Measurements from ENCODE around the gene RPL22. TPM values are rescaled to one million over a fixed set of nuclear protein-coding genes. Genes with fewer than 3 reads are reported as not detected.
"Not testable (repeated sequence)": the region's sequence is repeated elsewhere in the genome, so short reads cannot be mapped to it uniquely, and the experiment has no call there.

Gene RPL22
- total RNA-seq, 1 experiment from 2014 or later: 441 TPM

DNA sequence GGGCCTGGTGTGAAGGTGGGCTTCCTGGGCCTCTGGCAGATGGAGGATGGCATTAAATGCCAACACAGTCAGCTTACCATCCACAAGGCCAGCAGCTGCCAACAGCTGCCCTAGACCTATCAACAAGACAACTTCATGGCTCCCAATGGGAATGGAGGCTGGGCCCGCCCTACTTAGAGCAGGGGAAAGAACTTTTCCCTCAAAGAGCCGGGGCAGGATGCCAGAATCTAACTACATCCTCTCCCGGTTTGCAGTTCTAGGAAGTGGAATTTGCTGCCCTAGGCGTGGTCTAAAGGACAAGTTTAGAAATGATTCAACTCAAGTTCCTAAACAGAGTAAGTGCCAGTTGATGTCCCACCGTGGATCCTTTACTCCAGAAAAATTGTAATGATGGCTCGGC lies 23.2 kb upstream of the RPL22 start (continued):
- TF ChIP-seq CBFB (CRISPR knock-in tag; IDR thresholded peaks at IDR 0.05; ENCODE audit: low read depth): no peak
- no peak for TF ChIP-seq ZNF263 (CRISPR knock-in tag; IDR thresholded peaks at IDR 0.05; ENCODE audit: low read depth)
- TF ChIP-seq IRF1 (CRISPR knock-in tag; IDR thresholded peaks at IDR 0.05): no peak
- TF ChIP-seq GRHL2 (CRISPR knock-in tag; IDR thresholded peaks at IDR 0.05; ENCODE audit: insufficient replicate concordance, severe bottlenecking): no peak
- no peak for TF ChIP-seq FOXP4 (CRISPR knock-in tag; IDR thresholded peaks at IDR 0.05)
- TF ChIP-seq ZNF416 (CRISPR knock-in tag; IDR thresholded peaks at IDR 0.05): no peak
- TF ChIP-seq ELF4 (CRISPR knock-in tag; IDR thresholded peaks at IDR 0.05; ENCODE audit: low read depth): no peak
- TF ChIP-seq NR3C1 (CRISPR knock-in tag; conservative IDR thresholded peaks at IDR 0.05; ENCODE audit: low read depth): no peak
- no peak for TF ChIP-seq SP1 (CRISPR knock-in tag; conservative IDR thresholded peaks at IDR 0.05)

GRCh38 chr1:6221210-6221784 lies 21.9 kb upstream of the RPL22 start:
- H3K27ac Mint-ChIP-seq: peak overlapping the region; percentile 40; the same call in 1 of the 2 replicates
- TF ChIP-seq, protein P1, sequence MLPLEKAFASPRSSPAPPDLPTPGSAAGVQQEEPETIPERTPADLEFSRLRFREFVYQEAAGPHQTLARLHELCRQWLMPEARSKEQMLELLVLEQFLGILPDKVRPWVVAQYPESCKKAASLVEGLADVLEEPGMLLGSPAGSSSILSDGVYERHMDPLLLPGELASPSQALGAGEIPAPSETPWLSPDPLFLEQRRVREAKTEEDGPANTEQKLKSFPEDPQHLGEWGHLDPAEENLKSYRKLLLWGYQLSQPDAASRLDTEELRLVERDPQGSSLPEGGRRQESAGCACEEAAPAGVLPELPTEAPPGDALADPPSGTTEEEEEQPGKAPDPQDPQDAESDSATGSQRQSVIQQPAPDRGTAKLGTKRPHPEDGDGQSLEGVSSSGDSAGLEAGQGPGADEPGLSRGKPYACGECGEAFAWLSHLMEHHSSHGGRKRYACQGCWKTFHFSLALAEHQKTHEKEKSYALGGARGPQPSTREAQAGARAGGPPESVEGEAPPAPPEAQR (CRISPR knock-in tag; IDR thresholded peaks at IDR 0.05): no peak
- no peak for TF ChIP-seq ARID4B (CRISPR knock-in tag; IDR thresholded peaks at IDR 0.05; ENCODE audit: borderline replicate concordance)

DNA sequence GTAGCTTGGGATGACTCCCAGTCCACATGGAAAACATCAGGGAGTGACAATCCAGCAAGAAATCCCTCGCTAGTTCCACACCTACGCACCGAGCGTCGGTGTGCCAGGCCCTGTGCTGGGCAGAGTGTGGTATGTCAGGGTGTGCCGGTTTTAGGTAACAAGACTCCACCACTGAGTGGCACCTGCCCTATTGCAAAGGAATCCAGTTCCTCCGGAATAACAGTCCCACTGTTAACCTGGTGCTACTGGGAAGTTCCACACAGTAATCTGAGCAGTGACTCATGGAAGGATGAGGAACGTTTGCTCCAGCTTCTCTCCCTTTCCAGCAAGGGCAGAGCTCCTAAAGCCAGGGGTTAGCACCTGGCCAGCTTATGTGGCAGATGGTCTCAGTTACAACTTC lies 20.8 kb upstream of the RPL22 start:
- ChIA-PET CTCF (interaction anchor here (0.7 to 5.4 kb wide), 3 partner anchors 10 to 128 kb away, joined by 3 to 39 read pairs (median 11); partner anchors contain the start of gene RNF207), POLR2A (interaction anchor here (0.7 to 1.3 kb wide), 2 partner anchors 15 to 187 kb away, joined by 3 read pairs; no protein-coding TSS in a partner anchor)
- H3K27ac Mint-ChIP-seq: peak overlapping the region; percentile 38; the same call in 1 of the 2 replicates

More at GRCh38 chr1:6221210-6221784, 21.9 kb upstream of the RPL22 start:
- CTCF ChIA-PET: interaction anchor here (5.4 kb wide), 1 partner anchor 16 kb away, joined by 39 read pairs; the partner anchor contains the start of gene RNF207
- ATAC-seq: no peak
- Mint-ChIP-seq H3K36me3 (peaks cover 36% of the 10 kb centered on the region), H3K4me3 (no peak overlapping the region), H3K9me3 (no peaks in the 10 kb centered on the region), H3K4me1 (no peaks in the 10 kb centered on the region), H3K27me3 (ENCODE audit: low read depth) (no peaks in the 10 kb centered on the region)
- DNase-seq (ENCODE audit: low spot score): no peak
- POLR2A ChIA-PET: no interaction called here

GRCh38 chr1:6219641-6220040 lies 20.2 kb upstream of the RPL22 start:
- H3K27ac Mint-ChIP-seq; H3K9me3 Mint-ChIP-seq; ATAC-seq; H3K4me3 Mint-ChIP-seq; H3K27me3 Mint-ChIP-seq (ENCODE audit: low read depth); H3K4me1 Mint-ChIP-seq; DNase-seq (ENCODE audit: low spot score): not testable (repeated sequence)
- H3K36me3 Mint-ChIP-seq: peaks cover 20% of the 10 kb centered on the region
- CTCF ChIA-PET: interaction anchor here (3.0 to 5.4 kb wide), 2 partner anchors 9 to 14 kb away, joined by 11 to 39 read pairs; partner anchors contain the start of gene RNF207
- POLR2A ChIA-PET: interaction anchor here (1.3 kb wide), 1 partner anchor 15 kb away, joined by 3 read pairs; no protein-coding TSS in a partner anchor

More for the DNA sequence above, 20.8 kb upstream of the RPL22 start:
- H3K9me3 Mint-ChIP-seq: no peaks in the 10 kb centered on the region
- no peak overlapping the region for H3K4me3 Mint-ChIP-seq
- H3K27me3 Mint-ChIP-seq (ENCODE audit: low read depth): no peaks in the 10 kb centered on the region
- no peak for TF ChIP-seq TEAD1 (CRISPR knock-in tag; IDR thresholded peaks at IDR 0.05)
- TF ChIP-seq RORB (CRISPR knock-in tag; IDR thresholded peaks at IDR 0.05): no peak
- TF ChIP-seq ETV6 (CRISPR knock-in tag; IDR thresholded peaks at IDR 0.05): no peak
- no peak for TF ChIP-seq ZNF138 (CRISPR knock-in tag; conservative IDR thresholded peaks at IDR 0.05)
- TF ChIP-seq CBFB (CRISPR knock-in tag; IDR thresholded peaks at IDR 0.05; ENCODE audit: low read depth): no peak
- no peak for TF ChIP-seq CREB1 (CRISPR knock-in tag; IDR thresholded peaks at IDR 0.05)
- TF ChIP-seq, protein P2, sequence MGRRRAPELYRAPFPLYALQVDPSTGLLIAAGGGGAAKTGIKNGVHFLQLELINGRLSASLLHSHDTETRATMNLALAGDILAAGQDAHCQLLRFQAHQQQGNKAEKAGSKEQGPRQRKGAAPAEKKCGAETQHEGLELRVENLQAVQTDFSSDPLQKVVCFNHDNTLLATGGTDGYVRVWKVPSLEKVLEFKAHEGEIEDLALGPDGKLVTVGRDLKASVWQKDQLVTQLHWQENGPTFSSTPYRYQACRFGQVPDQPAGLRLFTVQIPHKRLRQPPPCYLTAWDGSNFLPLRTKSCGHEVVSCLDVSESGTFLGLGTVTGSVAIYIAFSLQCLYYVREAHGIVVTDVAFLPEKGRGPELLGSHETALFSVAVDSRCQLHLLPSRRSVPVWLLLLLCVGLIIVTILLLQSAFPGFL (CRISPR knock-in tag; IDR thresholded peaks at IDR 0.05; ENCODE audit: borderline replicate concordance): no peak
- no peaks in the 10 kb centered on the region for H3K4me1 Mint-ChIP-seq
- ATAC-seq (no peak; the same call in 1 of the 2 replicates), DNase-seq (ENCODE audit: low spot score) (no peak)
- peaks cover 26% of the 10 kb centered on the region for H3K36me3 Mint-ChIP-seq
